ENCODE results near the gene ACKR1.

The ACKR1 gene

GRCh38 chr1:159187647-159188374 is 16.9 kb upstream of the ACKR1 start:
- DNase-seq, result no peak

- DNase-seq, result peak; percentile 50
Observed at GRCh38 chr1:159188375-159188788, 16.3 kb upstream of the ACKR1 start.

GRCh38 chr1:159190441-159190840 is 14.2 kb upstream of the ACKR1 start:
- DNase-seq, result no peak

GRCh38 chr1:159196543-159196942 is 8.1 kb upstream of the ACKR1 start:
- no peak for DNase-seq

- DNase-seq, result peak; percentile 92
Observed at GRCh38 chr1:159197561-159198557, 6.8 kb upstream of the ACKR1 start.

- no peak for DNase-seq
Observed at GRCh38 chr1:159199901-159200300, 4.8 kb upstream of the ACKR1 start.

GRCh38 chr1:159200769-159201168 is 3.9 kb upstream of the ACKR1 start:
- DNase-seq, result peak; percentile 59

- no peak for DNase-seq
Observed at GRCh38 chr1:159201642-159202041, 3.0 kb upstream of the ACKR1 start.

GRCh38 chr1:159203610-159204009 is 1.1 kb upstream of the ACKR1 start:
- DNase-seq, result no peak

GRCh38 chr1:159205225-159205624 is 550 bp downstream of the ACKR1 start:
- peak; percentile 28 for DNase-seq

- DNase-seq, result peak; percentile 39
Observed at GRCh38 chr1:159206110-159206509, 1.4 kb downstream of the ACKR1 start.

- no peak for DNase-seq
Observed at GRCh38 chr1:159207080-159207479, 2.4 kb downstream of the ACKR1 start.

GRCh38 chr1:159207774-159208173 is 3.1 kb downstream of the ACKR1 start:
- DNase-seq, result no peak

- DNase-seq, result no peak
Observed at GRCh38 chr1:159208175-159208825, 3.6 kb downstream of the ACKR1 start.

- DNase-seq, result no peak
Observed at GRCh38 chr1:159209061-159209460, 4.4 kb downstream of the ACKR1 start.

- peak; percentile 81 for DNase-seq
Observed at GRCh38 chr1:159211331-159212136, 6.9 kb downstream of the ACKR1 start.

- DNase-seq, result no peak
Observed at GRCh38 chr1:159212596-159212995, 7.9 kb downstream of the ACKR1 start.

- DNase-seq, result peak; percentile 66
Observed at GRCh38 chr1:159214149-159214760, 9.6 kb downstream of the ACKR1 start.

GRCh38 chr1:159218649-159219636 is 14.3 kb downstream of the ACKR1 start:
- DNase-seq, result no peak

GRCh38 chr1:159222075-159222865 is 17.6 kb downstream of the ACKR1 start:
- DNase-seq, result peak; percentile 33

Measured in hematopoietic multipotent progenitor cell treated with erythropoietin and hydrocortisone succinate and interleukin-3 and kit ligand, for 8 days (in vitro differentiated cells).